Stimulated activated CD4-positive, alpha-beta T cell treated with anti-CD3 and anti-CD28 coated beads, Interleukin-1b, Interleukin-23, amount 100 ng/mL, for 4 hours (primary cell): ENCODE results near the gene RASA2.
A peak's percentile ranks its signal among the peaks of the same experiment; 100 is the strongest.

ENCODE experiments used
- DNase-seq, 2 donors: peaks; one replicate each; pipeline ENCODE4 v3.0.0-alpha.2; 2020; ENCODE audit warnings: low read depth in 2 of 2

The RASA2 gene

GRCh38 chr3:141644931-141645330 lies 158.1 kb downstream of the RASA2 start:
- DNase-seq: peak; percentile 39 to 59

GRCh38 chr3:141646760-141647561 lies 160.1 kb downstream of the RASA2 start:
- DNase-seq: no peak

- no peak for DNase-seq
These were observed 160.7 kb downstream of the RASA2 start for GRCh38 chr3:141647562-141647915.

- DNase-seq: no peak
These were observed 161.5 kb downstream of the RASA2 start for GRCh38 chr3:141648055-141648910.

GRCh38 chr3:141649871-141650270 lies 163.0 kb downstream of the RASA2 start:
- DNase-seq: no peak

- no peak for DNase-seq
These were observed 164.0 kb downstream of the RASA2 start for GRCh38 chr3:141650783-141651182.

- no peak for DNase-seq
These were observed 164.6 kb downstream of the RASA2 start for GRCh38 chr3:141651409-141651808.

GRCh38 chr3:141652349-141652748 lies 165.5 kb downstream of the RASA2 start:
- no peak for DNase-seq

- DNase-seq: no peak
These were observed 167.0 kb downstream of the RASA2 start for GRCh38 chr3:141653847-141654246.

GRCh38 chr3:141655801-141656200 lies 169.0 kb downstream of the RASA2 start:
- no peak for DNase-seq

GRCh38 chr3:141656771-141657170 lies 169.9 kb downstream of the RASA2 start:
- DNase-seq: no peak

- DNase-seq: no peak
These were observed 170.7 kb downstream of the RASA2 start for GRCh38 chr3:141657516-141657915.

- peak in 1 of 2 donors; percentile 5 for DNase-seq
These were observed 173.2 kb downstream of the RASA2 start for GRCh38 chr3:141659821-141660613.

- DNase-seq: no peak
These were observed 173.8 kb downstream of the RASA2 start for GRCh38 chr3:141660614-141660947.

- no peak for DNase-seq
These were observed 174.7 kb downstream of the RASA2 start for GRCh38 chr3:141661229-141662196.

GRCh38 chr3:141663993-141664392 lies 177.2 kb downstream of the RASA2 start:
- DNase-seq: no peak
